IPS-18c (cell line): ENCODE measurements around the gene UBE3B.
"Not testable (repeated sequence)": the region's sequence is repeated elsewhere in the genome, so short reads cannot be mapped to it uniquely, and the experiment has no call there.

ENCODE experiments used
- H3K4me3 ChIP-seq: 2 replicates; pipeline ENCODE4 v1.7.0; 2013; ENCODE audit warnings: low read depth, mild to moderate bottlenecking, low read length, moderate library complexity; ENCODE audit not compliant: insufficient read depth
- H3K9me3 ChIP-seq: one replicate; pipeline ENCODE4 v1.6.1; 2013; ENCODE audit warnings: mild to moderate bottlenecking, low read length, moderate library complexity; ENCODE audit not compliant: control insufficient read depth, insufficient read depth

UBE3B gene

DNA sequence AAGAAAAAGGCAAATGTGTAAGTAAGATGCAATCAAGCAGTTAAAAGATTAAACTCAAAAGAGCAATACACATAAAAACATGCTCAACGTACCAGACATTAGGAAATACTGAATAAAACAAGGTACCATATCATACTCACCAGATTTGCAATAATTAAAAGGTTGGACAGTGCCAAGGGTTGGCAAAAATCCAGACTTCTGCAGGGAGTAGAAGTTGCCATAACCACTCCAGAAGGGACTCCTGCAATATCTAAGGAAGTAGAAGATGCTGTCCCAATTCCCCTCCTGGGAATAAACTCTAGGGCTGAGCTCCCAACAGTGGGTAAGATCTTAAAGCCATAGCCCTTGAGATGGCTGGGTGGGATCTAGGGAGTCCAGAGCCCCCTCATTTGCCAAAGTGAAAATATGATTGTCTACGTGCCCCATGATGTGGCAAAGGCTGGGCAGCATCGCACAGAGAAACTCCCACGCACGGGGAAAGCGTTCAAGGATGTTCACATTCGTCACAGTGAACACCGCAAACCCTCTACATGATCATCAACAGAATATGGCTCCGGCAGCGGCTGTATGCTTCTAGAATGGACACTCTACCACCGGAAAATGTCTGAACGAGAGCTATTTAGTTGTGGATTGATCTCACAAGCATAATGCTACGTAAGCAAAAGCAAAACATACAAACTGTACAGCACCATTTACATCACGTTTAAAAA is 12.6 kb upstream of the UBE3B start:
- H3K4me3 ChIP-seq: no peak overlapping the region
- H3K9me3 ChIP-seq: no peaks in the 10 kb centered on the region

DNA sequence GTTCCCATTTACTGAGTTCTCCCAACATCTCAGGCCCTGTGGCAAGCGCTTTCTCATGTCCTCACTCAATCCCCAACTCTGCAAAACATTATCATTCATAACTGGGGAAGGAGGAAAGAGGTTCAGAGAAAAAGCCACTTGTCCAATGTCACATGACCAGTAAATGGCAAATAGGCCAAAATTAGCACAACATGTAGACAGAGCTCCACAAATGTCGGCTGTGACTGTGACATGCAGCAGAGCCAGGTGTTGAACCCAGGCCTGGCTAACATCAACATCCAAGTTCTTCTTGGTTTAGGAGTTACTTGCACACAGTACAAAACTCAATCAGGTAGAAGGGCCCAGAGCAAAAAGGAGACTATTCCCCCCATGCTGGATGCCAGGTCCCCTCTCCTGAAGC is 11.1 kb upstream of the UBE3B start:
- Histone ChIP-seq H3K9me3 (no peaks in the 10 kb centered on the region), H3K4me3 (no peak overlapping the region)

DNA sequence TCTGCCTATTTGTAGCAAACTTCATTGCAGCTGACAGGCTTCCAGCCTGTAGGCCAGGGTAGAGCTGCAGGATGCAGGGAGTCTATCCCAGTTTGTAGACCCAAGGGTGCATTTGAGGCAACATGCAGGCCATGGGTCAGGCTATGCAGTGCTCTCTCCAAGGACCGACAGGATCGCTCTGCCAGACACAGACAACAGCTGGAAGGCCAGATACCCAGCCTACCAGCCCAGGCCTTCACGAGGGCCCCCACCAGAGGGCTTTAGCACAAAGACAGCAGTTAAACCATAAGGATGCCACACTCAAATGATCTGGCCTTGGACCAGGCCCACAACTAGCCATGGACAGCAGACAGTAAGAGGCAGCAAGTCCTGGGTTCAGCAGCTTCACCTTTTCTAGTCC is 10.6 kb upstream of the UBE3B start:
- H3K9me3 ChIP-seq: no peaks in the 10 kb centered on the region
- H3K4me3 ChIP-seq: no peak overlapping the region

DNA sequence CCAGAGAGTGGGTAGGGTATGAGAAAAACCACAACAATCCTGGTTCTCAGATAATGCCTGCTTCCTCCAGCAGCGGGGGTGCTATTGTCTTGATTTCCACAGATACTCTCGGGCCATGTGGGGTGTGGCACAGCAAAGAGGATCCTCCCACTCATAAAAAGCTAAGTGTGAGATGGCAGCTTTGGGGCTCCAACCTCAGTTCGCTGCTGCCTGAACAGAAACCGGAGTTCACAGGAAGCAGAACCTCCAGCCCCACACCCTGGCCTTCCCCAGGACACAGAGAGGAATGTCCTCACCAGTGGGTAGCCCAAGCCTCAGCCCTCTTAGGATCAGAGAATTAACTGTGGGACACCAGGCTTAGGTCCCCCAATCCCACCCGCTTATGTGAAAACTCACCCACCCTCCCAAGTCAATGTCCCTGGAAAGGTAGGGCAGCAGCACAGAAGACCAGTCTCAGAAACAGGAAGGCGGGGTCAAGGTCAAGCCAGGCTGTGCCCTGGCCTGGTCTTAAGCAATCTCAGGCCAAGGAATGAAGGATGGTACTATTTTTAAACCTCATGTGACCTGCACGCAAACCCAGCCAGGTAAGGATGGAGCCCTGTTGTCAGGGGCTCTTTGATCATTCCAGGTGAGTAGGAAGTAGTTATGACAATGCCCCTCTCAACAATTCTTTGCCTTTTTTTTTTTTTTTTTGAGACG is 9.3 kb upstream of the UBE3B start:
- no peak overlapping the region for H3K4me3 ChIP-seq
- no peaks in the 10 kb centered on the region for H3K9me3 ChIP-seq

DNA sequence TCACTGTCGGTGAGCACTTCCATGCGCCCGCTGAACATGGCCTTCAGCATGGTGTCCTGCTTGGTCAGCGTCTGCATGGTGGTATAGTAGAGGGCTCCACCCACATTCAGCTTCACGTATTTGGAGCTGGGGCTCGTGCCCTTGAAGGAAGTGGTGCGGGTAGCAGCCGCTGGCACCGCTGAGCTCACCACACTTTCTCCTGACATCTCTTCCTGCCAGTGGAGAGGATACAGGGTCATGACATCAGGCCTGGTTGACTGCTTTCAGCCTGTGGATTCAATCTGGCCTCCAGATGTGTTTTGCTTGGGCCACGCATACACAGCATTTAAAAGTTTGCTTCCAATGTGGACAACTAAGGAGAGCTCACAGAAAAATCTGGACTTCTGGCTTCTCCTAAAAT is 7.9 kb upstream of the UBE3B start:
- Histone ChIP-seq H3K4me3 (no peak overlapping the region), H3K9me3 (no peaks in the 10 kb centered on the region)

DNA sequence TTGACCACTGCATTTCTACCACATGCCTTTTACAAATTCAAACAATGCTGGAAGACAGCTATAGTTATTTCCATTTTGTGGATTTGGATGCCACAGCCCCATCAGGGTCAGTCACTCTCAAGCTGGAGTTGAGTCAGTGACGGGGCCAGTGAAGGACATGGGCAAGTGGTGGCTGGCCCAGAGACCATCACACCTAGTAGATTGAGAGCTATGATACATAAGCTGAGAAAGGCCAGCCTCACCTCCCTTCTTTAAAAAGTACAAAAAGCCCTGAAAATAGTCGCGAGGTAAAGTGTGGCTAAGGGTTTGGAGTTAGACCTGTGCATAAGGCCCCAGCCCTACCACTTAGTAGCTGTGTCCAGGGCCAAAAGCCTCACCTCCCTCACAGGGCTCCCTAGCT is 4.4 kb upstream of the UBE3B start:
- H3K4me3 ChIP-seq: no peak overlapping the region

DNA sequence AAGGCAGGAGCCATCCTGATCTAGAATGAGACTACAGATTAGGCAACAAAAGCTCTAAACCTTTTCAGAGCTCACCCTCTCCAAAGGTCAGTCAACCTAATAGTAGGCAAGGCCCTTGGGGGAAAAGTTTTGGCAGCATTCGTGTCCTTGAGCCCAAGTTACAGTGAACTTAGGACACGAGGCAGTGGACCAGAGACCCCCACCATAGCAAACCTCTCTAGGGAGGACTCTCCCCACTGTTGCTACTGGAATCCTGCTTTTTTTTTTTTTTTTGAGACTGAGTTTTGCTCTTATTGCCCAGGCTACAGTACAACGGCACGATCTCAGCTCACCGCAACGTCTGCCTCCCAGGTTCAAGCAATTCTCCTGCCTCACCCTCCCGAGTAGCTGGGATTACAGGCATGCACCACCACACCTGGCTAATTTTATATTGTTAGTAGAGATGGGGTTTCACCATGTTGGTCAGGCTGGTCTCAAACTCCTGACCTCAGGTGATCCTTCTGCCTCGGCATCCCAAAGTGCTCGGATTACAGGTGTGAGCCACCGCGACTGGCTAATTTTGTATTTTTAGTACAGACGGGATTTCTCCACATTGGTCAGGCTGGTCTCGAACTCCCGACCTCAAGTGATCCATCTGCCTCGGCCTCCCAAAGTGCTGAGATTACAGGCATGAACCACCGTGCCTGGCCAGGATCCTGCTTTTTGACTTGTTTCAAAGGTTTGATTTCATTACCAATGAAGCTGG is 3.7 kb upstream of the UBE3B start:
- not testable (repeated sequence) for H3K4me3 ChIP-seq, H3K9me3 ChIP-seq

More for the DNA sequence above, 4.4 kb upstream of the UBE3B start:
- no peaks in the 10 kb centered on the region for H3K9me3 ChIP-seq

DNA sequence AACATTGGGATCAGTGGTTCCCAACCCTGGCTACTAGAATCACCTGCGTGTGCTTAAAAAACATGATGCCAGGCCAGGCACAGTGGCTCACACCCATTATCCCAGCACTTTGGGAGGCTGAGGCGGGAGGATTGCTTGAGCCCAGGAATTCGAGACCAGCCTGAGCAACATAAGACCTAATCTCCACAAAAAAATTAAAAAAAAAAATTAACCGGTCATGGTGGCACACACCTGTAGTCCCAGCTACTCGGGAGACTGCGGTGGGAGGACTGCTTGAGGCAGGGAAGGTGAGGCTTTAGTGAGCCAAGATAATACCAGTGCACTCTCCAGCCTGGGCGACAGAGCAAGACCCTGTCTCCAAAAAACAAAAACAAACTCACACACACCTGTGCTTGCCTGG is 2.3 kb upstream of the UBE3B start:
- Histone ChIP-seq H3K9me3 (no peaks in the 10 kb centered on the region), H3K4me3 (no peak overlapping the region)

DNA sequence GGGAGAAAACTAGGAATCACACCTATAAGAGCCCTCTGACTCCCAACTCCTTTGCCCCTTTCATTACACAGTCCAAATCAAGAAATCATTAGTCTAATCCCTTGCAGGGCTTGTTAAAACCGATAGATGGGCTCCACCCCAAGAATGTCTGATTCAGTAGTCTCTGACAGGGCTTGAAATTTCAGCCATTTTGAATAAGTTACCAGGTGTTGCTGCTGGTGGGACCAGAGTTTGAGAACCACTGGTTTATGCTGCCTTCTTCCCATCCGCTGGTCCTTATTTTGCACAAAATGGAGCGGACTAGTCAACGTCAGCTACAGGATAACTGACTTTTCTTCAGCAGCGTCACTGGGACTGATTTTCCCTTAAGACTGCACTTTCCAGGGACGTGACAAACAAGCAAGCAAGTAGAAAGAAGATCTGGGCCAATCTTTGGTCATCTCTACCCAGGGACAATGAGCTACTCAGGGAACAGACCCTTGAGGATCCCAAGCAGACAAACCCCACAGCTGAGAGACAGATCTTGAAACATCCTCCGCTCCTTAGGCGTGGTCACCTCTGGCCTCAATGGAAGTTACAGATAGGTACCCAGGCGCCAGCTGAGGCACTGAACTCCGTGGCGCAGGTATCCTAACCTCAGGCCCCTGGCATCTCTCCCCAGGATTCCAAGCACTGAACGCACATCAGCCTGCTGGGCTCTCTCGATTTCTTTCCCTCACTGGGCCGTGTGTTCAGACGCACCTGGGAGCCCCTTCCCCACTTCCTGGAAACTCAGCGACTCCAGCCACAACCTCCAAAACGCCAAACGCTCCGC is 1.2 kb upstream of the UBE3B start:
- no peaks in the 10 kb centered on the region for H3K9me3 ChIP-seq
- peak overlapping the region; percentile 91 for H3K4me3 ChIP-seq

DNA sequence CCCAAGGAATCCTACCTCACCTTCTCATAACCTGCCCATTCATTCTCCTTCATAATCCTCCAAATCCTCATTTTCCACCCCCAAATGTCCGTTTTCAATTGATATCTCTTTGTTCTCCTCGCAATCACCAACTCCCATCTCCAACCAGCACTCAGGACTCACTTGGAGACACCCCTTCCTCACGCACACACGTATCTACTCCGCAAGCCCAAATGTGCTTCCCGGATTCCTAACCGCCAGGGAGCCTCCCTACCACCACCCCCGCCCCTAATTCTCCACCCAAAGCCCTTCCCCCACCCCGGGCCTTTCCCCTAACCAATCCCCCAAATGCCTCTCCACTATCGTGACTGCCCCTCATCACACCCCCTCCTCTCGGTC is 638 bp upstream of the UBE3B start:
- no peaks in the 10 kb centered on the region for H3K9me3 ChIP-seq
- peak overlapping the region; percentile 91 for H3K4me3 ChIP-seq

DNA sequence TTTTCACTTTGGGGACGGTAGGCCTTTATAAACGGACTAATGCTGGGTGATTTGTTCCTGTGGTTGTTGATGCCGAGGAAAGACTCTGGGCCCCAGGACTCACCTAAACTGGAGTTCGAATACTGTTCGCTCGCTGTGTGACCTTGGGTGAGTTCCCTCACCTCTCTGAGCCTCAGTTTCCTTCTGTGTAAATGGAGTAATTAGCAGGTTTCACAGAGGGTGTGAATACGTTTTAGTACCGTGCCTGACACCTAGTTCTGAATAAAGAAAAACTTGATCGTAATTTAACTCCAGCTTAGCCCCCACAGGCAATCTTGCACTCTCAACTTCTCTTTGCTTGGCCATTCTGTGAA is 505 bp downstream of the UBE3B start:
- Histone ChIP-seq H3K9me3 (no peaks in the 10 kb centered on the region), H3K4me3 (peak overlapping the region; percentile 91)

DNA sequence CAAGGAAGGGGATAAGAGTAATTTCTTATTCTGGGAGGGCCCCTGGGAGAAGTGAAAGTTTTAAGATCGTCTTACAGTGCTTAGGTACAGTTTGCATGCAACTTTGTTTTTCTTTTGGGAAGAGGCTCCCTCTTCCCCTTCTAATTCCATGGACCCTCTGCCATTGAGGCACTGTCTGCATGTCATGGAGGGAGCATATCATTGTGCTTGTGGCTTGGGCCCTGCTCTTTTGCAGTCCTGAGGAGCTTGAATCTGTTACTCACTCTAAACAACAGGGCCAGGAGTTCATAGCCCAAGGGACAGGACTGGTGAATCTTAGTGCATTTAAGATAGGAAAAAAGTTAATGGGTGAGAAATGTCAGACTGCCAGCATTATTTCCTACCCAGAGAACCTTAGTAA is 2.3 kb downstream of the UBE3B start:
- Histone ChIP-seq H3K4me3 (no peak overlapping the region), H3K9me3 (no peaks in the 10 kb centered on the region)

DNA sequence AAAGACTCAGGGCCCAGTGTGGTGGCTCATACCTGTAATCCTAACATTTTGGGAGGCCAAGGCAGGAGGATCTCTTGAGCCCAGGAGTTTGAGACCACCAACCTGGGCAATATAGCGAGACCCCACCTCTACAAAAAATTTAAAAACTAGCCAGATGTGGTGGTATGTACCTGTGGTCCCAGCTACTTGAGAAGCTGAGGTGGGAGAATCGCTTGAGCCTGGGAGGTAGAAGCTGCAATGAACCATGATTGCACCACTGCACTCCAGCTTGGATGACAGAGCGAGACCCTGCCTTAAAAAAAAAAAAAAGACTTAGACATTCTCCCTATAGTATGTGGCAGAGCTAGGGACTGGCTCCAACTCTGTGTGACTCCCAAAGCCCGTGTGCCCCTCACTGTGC is 2.9 kb downstream of the UBE3B start:
- H3K9me3 ChIP-seq: no peaks in the 10 kb centered on the region
- H3K4me3 ChIP-seq: no peak overlapping the region

DNA sequence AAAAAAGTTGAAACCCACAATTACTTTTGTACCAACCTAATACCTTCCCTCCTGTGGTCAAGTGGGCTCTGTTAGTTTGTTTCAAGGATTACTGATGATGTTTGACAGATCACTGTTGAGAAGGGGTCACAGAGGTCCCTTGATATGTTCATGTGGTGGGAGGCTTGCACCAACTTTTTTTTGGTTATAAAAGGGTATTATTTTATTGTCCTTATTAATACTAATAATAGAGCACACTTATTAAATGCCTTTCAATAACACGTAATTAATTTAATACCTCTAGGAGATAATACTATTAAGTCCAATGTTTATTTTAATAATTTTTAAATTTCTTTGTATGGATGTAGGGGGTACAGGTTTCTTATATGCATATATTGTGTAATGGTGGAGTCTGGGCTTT is 4.4 kb downstream of the UBE3B start:
- H3K4me3 ChIP-seq: no peak overlapping the region
- H3K9me3 ChIP-seq: no peaks in the 10 kb centered on the region

DNA sequence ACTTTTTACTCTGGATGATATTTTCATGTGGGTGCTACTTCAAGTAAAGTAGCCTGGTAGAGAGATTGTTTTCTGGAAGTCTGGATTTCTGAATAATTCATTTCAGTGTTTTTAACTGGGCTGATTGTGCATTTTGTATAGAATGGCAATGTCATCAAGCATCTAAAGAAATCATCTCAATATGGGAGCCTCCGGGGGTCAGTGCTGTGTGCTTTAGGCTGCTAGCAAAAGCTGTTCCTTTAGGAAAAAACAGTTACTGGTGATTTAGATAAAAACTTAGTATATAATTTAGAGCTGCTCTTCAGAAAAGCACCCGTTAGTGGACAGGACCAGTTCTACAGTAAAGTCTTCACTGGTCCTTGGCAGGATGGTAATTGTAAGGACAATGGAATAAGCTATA is 5.1 kb downstream of the UBE3B start:
- H3K9me3 ChIP-seq: no peaks in the 10 kb centered on the region

DNA sequence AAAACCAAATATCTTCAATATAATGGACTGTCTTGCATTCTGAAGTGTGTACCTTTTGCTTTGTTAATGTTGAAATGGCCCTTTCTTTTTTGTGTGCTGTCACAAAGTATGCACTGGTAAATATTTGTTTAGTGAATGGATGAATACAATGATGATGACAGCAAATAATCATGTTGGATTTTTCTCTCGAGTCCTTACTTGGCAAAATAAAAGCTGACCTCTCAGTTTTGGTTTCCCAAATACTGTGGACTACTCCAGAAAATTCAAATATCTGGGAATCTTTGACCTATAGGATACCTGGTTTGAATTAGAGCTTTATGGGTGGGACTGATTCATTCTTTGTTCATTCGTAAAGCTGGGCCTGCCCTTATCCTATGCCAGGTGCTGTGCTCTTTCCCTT is 5.5 kb downstream of the UBE3B start:
- Histone ChIP-seq H3K9me3 (no peaks in the 10 kb centered on the region), H3K4me3 (no peak overlapping the region)

More for the DNA sequence above, 5.1 kb downstream of the UBE3B start:
- no peak overlapping the region for H3K4me3 ChIP-seq

DNA sequence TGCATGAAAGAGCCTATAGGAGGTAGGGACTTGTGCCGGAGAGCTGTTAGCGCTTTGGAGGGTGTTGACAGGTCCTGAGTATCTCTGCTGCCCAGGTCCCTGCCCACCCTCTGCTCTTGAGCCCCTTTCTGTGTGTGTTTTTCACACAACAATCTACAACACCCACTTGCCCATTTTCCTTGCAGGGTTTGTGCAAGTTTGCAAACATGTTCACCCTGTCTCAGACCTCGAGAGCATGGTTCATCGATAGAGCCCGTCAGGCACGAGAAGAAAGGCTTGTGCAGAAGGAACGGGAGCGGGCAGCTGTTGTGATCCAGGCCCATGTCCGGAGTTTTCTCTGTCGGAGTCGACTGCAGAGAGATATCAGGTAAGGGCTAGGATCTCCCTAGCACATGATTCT is 5.9 kb downstream of the UBE3B start:
- H3K9me3 ChIP-seq: no peaks in the 10 kb centered on the region
- H3K4me3 ChIP-seq: no peak overlapping the region

DNA sequence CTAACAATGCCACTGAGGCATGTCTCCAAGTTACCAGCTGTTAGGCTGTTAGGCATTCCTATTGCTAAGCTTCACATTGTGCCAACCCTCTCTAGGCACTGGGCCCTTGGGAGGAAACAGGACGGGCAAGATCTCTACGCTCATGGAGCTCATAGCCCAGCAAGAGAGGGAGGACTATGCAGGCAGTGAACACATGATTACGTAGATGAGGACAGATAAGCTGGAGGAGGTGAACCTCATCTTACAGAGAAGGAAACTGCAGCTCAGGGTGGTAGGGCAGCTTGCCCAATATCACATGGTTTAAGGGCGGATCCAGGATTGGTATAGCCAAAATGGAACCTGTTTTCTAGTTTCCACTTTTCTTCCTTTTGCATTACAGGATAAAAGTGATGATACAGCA is 7.8 kb downstream of the UBE3B start:
- no peaks in the 10 kb centered on the region for H3K9me3 ChIP-seq
- H3K4me3 ChIP-seq: no peak overlapping the region
